HCT116 (cell line): ENCODE data around the gene CNR2. TPM values are rescaled to one million over a fixed set of nuclear protein-coding genes. Genes with fewer than 3 reads are reported as not detected.

ENCODE experiments used
- ATAC-seq: fragments of 200-7000 bp; cut with Tn5 transposase; 2 replicates; pipeline ENCODE4 v1.9.1; 2020; ENCODE audit warnings: mild to moderate bottlenecking, moderate library complexity
- BruUV-seq: library from RNA; stranded (reverse); fragments of 400-500 nt; replicated peaks from 2 replicates; lab custom pipeline; 2021; lab: Mats Ljungman, UMichigan
- CTCF ChIA-PET: fragments of 300-600 bp; sonication (Branson Sonifier 250); formaldehyde crosslinking; loops from one replicate; lab custom pipeline; 2021; ENCODE audit warnings: antibody characterized with exemption; lab: Charles Lee
- POLR2A ChIA-PET: fragments of 300-600, 350-600 bp; sonication (Branson Sonifier 250); formaldehyde crosslinking; loops from one replicate; lab custom pipeline; 2021; ENCODE audit warnings: antibody characterized with exemption; lab: Charles Lee
- RAD21 ChIA-PET, 2 experiments: fragments of 300-600 bp; sonication (Branson Sonifier 250); formaldehyde crosslinking; loops; one replicate each; lab custom pipeline; 2023; ENCODE audit warnings: low total read pairs in 2 of 2; ENCODE audit not compliant: uncharacterized antibody in 2 of 2, unreplicated experiment in 2 of 2, low non-redundant PET in 1 of 2; lab: Charles Lee
- DNase-seq: peaks from one replicate; pipeline ENCODE4 v3.0.0-alpha.2; 2010; ENCODE audit warnings: low read depth, low spot score
- H2AFZ ChIP-seq: fragments of 200-600 bp; shearing (Covaris generic), sonication (generic); 2 replicates; pipeline ENCODE4 v1.6.1; 2017; ENCODE audit warnings: low read depth, mixed run types, mixed read lengths, antibody characterized with exemption, low read length; ENCODE audit not compliant: poor library complexity, severe bottlenecking
- H3K27ac ChIP-seq: 2 replicates; pipeline ENCODE4 v1.5.1; 2012; ENCODE audit warnings: low read depth, low read length
- H3K27me3 ChIP-seq: fragments of 200-600 bp; sonication (generic); 2 replicates; pipeline ENCODE4 v1.6.1; 2016; ENCODE audit warnings: mixed run types, low read length, mixed read lengths; ENCODE audit not compliant: insufficient read depth
- H3K36me3 ChIP-seq, 2 experiments: fragments of 200-500 bp in 1 of 2; fragments of 200-600 bp in 1 of 2; sonication (Bioruptor generic) in 1 of 2; sonication (generic) in 1 of 2; 2 replicates each; pipeline versions ENCODE4 v1.5.1 to v1.6.1; 2014 to 2016; ENCODE audit warnings: low read length in 2 of 2, inconsistent platforms in 1 of 2, mixed read lengths in 1 of 2, mixed run types in 1 of 2; ENCODE audit not compliant: insufficient read depth in 2 of 2, control insufficient read depth in 1 of 2
- H3K4me1 ChIP-seq, 2 experiments: fragments of 200-600 bp in 1 of 2; sonication (generic) in 1 of 2; 2 replicates each; pipeline versions ENCODE4 v1.5.1 to v1.6.1; 2012 to 2017; ENCODE audit warnings: low read length in 2 of 2, inconsistent platforms in 1 of 2, mild to moderate bottlenecking in 1 of 2, mixed read lengths in 1 of 2, mixed run types in 1 of 2, moderate library complexity in 1 of 2; ENCODE audit not compliant: insufficient read depth in 2 of 2, control insufficient read depth in 1 of 2
- H3K4me2 ChIP-seq: fragments of 200-600 bp; sonication (generic); 2 replicates; pipeline ENCODE4 v1.6.1; 2017; ENCODE audit warnings: mixed run types, low read length, mixed read lengths
- H3K4me3 ChIP-seq, 2 experiments: fragments of 200-600 bp in 1 of 2; sonication (generic) in 1 of 2; replicated peaks in 1 of 2; 2 replicates each; pipeline ENCODE4 v1.5.1; 2011 to 2016; ENCODE audit warnings: low read length in 2 of 2, control low read depth in 1 of 2, low read depth in 1 of 2, mild to moderate bottlenecking in 1 of 2, mixed read lengths in 1 of 2, mixed run types in 1 of 2
- H3K79me2 ChIP-seq: fragments of 200-600 bp; sonication (generic); 2 replicates; pipeline ENCODE4 v1.6.1; 2017; ENCODE audit warnings: mild to moderate bottlenecking, mixed run types, low read length, moderate library complexity, mixed read lengths; ENCODE audit not compliant: insufficient read depth
- H3K9ac ChIP-seq: fragments of 200-600 bp; sonication (generic); 2 replicates; pipeline ENCODE4 v1.6.1; 2016; ENCODE audit warnings: low read length, mixed read lengths
- H3K9me2 ChIP-seq: fragments of 200-600 bp; sonication (generic), shearing (Covaris generic); 2 replicates; pipeline ENCODE4 v1.6.1; 2017; ENCODE audit warnings: mixed run types, mild to moderate bottlenecking, moderate library complexity; ENCODE audit not compliant: insufficient read depth
- H3K9me3 ChIP-seq, 2 experiments: fragments of 200-500 bp in 1 of 2; fragments of 200-600 bp in 1 of 2; sonication (Bioruptor generic) in 1 of 2; sonication (generic) in 1 of 2; 2 replicates each; pipeline ENCODE4 v1.6.1; 2014 to 2017; ENCODE audit warnings: low read length in 2 of 2, mixed read lengths in 2 of 2, inconsistent platforms in 1 of 2, low read depth in 1 of 2, mild to moderate bottlenecking in 1 of 2, mixed run types in 1 of 2, moderate library complexity in 1 of 2; ENCODE audit not compliant: control insufficient read depth in 1 of 2, insufficient read depth in 1 of 2
- H4K20me1 ChIP-seq: fragments of 200-600 bp; sonication (generic), shearing (Covaris generic); 2 replicates; pipeline ENCODE4 v1.6.1; 2017; ENCODE audit warnings: mixed run types, mild to moderate bottlenecking, moderate library complexity; ENCODE audit not compliant: insufficient read depth
- CEBPB ChIP-seq: IDR thresholded peaks from 2 replicates; pipeline ENCODE4 v1.6.1; 2012; ENCODE audit warnings: low read depth
- CTCF ChIP-seq, 3 experiments: fragments of 200-600 bp in 1 of 3; sonication (generic) in 1 of 3; IDR thresholded peaks in 2 of 3; conservative IDR thresholded peaks in 1 of 3; 2 replicates each; pipeline ENCODE4 v1.5.1; 2012 to 2017; ENCODE audit warnings: low read depth in 2 of 3, low read length in 2 of 3, antibody characterized with exemption in 1 of 3, borderline replicate concordance in 1 of 3, control low read depth in 1 of 3, mild to moderate bottlenecking in 1 of 3, mixed read lengths in 1 of 3, mixed run types in 1 of 3, moderate library complexity in 1 of 3; ENCODE audit not compliant: insufficient read depth in 1 of 3
- EGR1 ChIP-seq: IDR thresholded peaks from 2 replicates; pipeline ENCODE4 v1.6.1; 2012; ENCODE audit warnings: low read depth
- JUND ChIP-seq: IDR thresholded peaks from 2 replicates; pipeline ENCODE4 v1.6.1; 2012
- POLR2A ChIP-seq: IDR thresholded peaks from 2 replicates; pipeline ENCODE4 v1.7.0; 2011; ENCODE audit warnings: borderline replicate concordance; ENCODE audit not compliant: insufficient read depth, insufficient read length; ENCODE audit errors: extremely low read depth
- POLR2AphosphoS5 ChIP-seq: IDR thresholded peaks from 2 replicates; pipeline ENCODE4 v1.6.1; 2011; ENCODE audit warnings: mild to moderate bottlenecking, low read depth, low read length, moderate library complexity
- RAD21 ChIP-seq: IDR thresholded peaks from 2 replicates; pipeline ENCODE4 v1.6.1; 2012; ENCODE audit warnings: low read depth, mild to moderate bottlenecking
- REST ChIP-seq: IDR thresholded peaks from 2 replicates; pipeline ENCODE4 v1.6.1; 2012; ENCODE audit warnings: low read depth
- SIN3A ChIP-seq: IDR thresholded peaks from 2 replicates; pipeline ENCODE4 v1.6.1; 2012; ENCODE audit warnings: low read depth
- YY1 ChIP-seq: IDR thresholded peaks from 2 replicates; pipeline ENCODE4 v1.6.1; 2011; ENCODE audit warnings: low read length, low read depth, moderate library complexity, mild to moderate bottlenecking; ENCODE audit not compliant: insufficient replicate concordance; ENCODE audit errors: extremely low read depth
- ZFX ChIP-seq: fragments of 450-650 bp; IDR thresholded peaks from 2 replicates; pipeline ENCODE4 v1.6.1; 2017
- intact Hi-C: fragments of 100-400 bp; cut with micrococcal nuclease; formaldehyde crosslinking; loops from 2 replicates; pipeline ENCODE4 v1.10.0; 2022
- total RNA-seq: library from RNA; stranded (reverse); gene quantifications from one replicate; pipeline ENCODE4 v1.2.1, GENCODE V29; 2021; ENCODE audit not compliant: unreplicated experiment

Gene CNR2
- total RNA-seq, 1 experiment from 2014 or later = 0.05 TPM

- ChIA-PET CTCF (no interaction called here), POLR2A (no interaction called here), RAD21 (interaction anchor here in 1 of 2 experiments (1.2 kb wide), 1 partner anchor 30 kb away, joined by 3 read pairs; no protein-coding TSS in a partner anchor)
- H3K9me3 ChIP-seq = no peaks in the 10 kb centered on the region
- H3K4me1 ChIP-seq = peaks cover 5 to 15% of the 10 kb centered on the region in 2 experiments; a peak in 3 of 4 replicates
- H4K20me1 ChIP-seq = no peaks in the 10 kb centered on the region
- H3K79me2 ChIP-seq = no peaks in the 10 kb centered on the region
- H3K27ac ChIP-seq = no peak overlapping the region
- peak overlapping the region; percentile 79 for H3K4me2 ChIP-seq
- no peak overlapping the region for H3K9ac ChIP-seq
- H3K36me3 ChIP-seq = no peaks in the 10 kb centered on the region
- H3K4me3 ChIP-seq = peak overlapping the region in 1 of 2 experiments; percentile 48; a peak in 3 of 4 replicates
- no TSS peak for BruUV-seq
- DNase-seq = no peak
- intact Hi-C loops = no loop called here
- TF ChIP-seq POLR2AphosphoS5 (no peak), RAD21 (no peak), CEBPB (no peak), ZFX (no peak), CTCF (IDR thresholded peaks at IDR 0.05 in 2 of 3, conservative IDR thresholded peaks at IDR 0.05 in 1 of 3; ENCODE audit: borderline replicate concordance in 1 of 3, insufficient read depth in 1 of 3, low read depth in 2 of 3, low read length in 2 of 3) (no peak), YY1 (no peak), JUND (no peak), POLR2A (no peak), EGR1 (no peak)
- peak overlapping the region; percentile 96 for H2AFZ ChIP-seq
- no peaks in the 10 kb centered on the region for H3K9me2 ChIP-seq
- H3K27me3 ChIP-seq = peaks cover 5% of the 10 kb centered on the region; the same call in 1 of the 2 replicates
- peak; percentile 5; the same call in 1 of the 2 replicates for ATAC-seq
Measured at GRCh38 chr1:23837908-23838307, 75.3 kb downstream of the CNR2 start.

GRCh38 chr1:23836037-23836436 is 77.1 kb downstream of the CNR2 start:
- intact Hi-C loops = no loop called here
- H3K27me3 ChIP-seq = peaks cover 5% of the 10 kb centered on the region; the same call in 1 of the 2 replicates
- no peak for DNase-seq
- H3K9me3 ChIP-seq = no peaks in the 10 kb centered on the region
- no peak overlapping the region for H3K27ac ChIP-seq
- H3K4me2 ChIP-seq = no peak overlapping the region
- RAD21 ChIA-PET = no interaction called here
- no peak overlapping the region for H3K9ac ChIP-seq
- no peaks in the 10 kb centered on the region for H3K79me2 ChIP-seq
- POLR2A ChIA-PET = no interaction called here
- CTCF ChIA-PET = interaction anchor here (0.7 kb wide), 1 partner anchor 24 kb away, joined by 3 read pairs; no protein-coding TSS in a partner anchor
- TF ChIP-seq REST (no peak), CEBPB (no peak), EGR1 (no peak), SIN3A (no peak), YY1 (no peak)
- TF ChIP-seq, all 23 proteins: peak for 0
- no peaks in the 10 kb centered on the region for H3K9me2 ChIP-seq
- H2AFZ ChIP-seq = no peak overlapping the region
- ATAC-seq = no peak
- no peaks in the 10 kb centered on the region for H3K36me3 ChIP-seq
- BruUV-seq = no TSS peak
- peaks cover 5 to 15% of the 10 kb centered on the region in 2 experiments; a peak in 3 of 4 replicates for H3K4me1 ChIP-seq
- H3K4me3 ChIP-seq = no peak overlapping the region
- H4K20me1 ChIP-seq = no peaks in the 10 kb centered on the region
